Measurements from ENCODE around the gene TRIML1.
"Not testable (repeated sequence)": the region's sequence is repeated elsewhere in the genome, so short reads cannot be mapped to it uniquely, and the experiment has no call there.

Gene TRIML1

DNA sequence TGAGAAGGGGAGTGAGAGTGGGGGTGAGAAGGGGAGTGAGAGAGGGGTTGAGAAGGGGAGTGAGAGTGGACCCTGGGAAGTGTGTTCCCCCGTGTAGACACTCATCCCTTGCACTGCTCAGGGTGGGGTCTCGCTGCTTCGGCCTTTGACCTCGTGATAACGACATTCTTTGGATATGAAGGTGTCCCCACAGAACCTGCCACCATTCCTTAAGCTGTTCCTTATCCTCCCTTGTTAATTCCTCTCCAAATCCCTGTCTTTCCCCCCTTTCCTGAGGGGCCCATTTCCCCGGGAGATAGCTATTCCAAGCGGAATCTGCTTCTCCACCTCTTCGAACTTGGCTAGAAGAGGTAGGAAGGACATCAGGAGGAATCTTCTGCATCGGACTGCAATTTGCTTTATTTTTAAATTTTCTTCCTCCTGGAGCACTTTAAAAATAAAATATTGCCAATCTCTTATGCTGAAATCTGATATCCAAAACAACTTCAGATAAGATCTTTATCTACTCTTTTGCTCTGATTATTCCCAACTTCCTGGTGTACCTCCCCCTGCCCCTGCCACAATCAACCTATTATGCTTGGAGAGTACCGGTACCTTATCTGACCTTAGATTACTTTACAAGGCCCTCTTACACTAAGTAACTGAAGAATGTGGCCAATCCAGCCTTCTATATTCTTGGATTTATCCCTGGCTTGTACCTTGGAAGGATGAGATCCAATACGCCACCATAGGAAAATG lies 15.6 kb downstream of the TRIML1 start:
- DNase-seq = no peak

DNA sequence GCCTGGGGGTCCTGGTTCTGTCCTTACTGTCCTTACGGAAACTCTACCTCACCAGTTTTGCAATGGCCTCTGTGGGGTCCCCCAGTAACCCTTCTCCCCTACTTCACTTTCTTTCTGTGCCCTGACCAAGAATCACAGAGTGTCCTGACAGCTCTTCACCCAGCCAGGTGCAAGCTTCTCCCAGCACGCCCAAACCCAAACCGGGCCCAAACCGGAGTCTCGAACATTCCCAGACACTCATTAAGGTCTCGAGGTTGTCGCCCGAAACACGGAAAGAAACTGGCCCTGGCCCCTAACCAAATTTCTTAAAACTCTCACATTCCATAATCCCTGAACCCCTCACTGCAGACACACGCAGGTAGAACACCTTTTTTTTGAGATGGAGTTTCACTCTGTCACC lies 19.1 kb downstream of the TRIML1 start:
- DNase-seq = no peak

DNA sequence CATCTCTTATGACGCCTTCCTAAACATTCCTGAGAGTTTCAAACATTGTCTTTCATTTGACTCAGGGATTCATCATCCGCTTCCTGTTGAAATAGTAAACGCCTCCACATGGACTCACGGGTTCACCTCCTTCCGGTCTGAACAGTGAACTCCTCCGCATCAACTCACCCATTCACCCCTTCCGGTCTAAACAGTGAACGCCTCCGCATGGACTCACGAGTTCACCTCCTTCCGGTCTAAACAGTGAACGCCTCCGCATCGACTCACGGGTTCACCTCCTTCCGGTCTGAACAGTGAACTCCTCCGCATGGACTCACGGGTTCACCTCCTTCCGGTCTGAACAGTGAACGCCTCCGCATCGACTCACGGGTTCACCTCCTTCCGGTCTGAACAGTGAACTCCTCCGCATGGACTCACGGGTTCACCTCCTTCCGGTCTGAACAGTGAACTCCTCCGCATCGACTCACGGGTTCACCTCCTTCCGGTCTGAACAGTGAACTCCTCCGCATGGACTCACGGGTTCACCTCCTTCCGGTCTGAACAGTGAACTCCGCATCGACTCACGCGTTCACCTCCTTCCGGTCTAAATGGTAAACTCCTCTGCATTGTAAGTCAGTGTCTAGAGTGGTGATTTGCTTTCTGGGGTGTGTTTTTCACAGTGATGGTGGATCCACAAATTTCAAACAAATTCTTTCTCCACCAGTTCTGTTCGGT lies 20.4 kb downstream of the TRIML1 start:
- not testable (repeated sequence) for DNase-seq

DNA sequence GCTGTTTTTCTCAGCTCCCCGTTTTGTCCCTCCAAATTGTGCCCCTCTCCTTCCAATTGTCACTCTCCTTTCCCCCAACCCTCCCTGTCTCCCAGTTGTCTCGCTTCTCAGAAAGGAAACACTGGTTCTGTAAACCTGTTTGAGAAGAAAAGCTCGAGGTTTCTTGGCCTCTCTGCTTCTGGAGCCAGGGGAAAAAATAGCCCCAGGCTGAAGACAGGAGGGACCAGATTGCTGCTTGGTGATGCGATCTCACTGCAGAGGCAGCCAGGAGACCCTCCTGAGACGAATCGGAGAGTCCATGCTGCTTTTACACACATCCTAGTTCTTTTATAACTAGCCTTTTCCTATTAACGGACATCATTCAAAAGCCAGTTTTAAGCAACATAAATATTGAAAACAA lies 21.2 kb downstream of the TRIML1 start:
- no peak for DNase-seq

DNA sequence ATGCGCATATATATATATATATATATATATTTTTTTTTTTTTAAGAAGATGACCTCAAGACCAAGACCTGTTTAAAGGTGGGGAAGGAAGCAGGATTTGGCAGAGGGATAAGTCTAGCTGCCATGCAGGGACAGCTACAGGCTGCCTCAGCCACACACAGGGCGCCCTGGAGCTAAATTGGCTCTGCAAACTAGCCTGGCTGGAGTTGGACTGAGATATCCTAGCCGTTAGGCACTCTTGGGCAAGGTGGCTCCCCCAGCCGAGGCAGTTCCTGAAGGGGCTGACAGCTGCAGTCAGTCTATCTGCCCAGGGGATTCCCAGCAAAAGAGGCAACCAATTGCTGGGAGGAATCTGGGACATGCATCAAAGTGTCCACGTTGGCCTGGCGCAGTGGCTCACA lies 21.9 kb downstream of the TRIML1 start:
- DNase-seq = no peak

DNA sequence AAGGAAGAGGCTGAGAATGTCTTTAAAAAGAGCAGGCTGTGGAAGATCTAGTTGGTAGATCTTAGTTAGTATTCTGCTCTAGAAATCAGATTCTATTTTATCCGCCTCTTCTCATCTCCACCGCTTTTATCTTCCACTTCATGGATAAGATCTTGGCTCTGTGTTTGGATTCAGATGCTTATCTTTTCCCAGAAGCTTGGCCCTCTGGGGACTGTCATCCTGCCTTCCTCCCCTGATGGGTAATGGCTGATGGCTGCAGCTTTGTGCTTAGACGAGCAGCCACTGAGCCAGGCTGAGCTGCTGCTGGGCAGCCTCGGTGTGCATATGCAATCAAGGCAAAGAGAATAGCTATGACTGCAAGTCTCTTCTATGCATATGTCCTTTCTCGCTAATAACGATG lies 23.5 kb downstream of the TRIML1 start:
- no peak for DNase-seq

DNA sequence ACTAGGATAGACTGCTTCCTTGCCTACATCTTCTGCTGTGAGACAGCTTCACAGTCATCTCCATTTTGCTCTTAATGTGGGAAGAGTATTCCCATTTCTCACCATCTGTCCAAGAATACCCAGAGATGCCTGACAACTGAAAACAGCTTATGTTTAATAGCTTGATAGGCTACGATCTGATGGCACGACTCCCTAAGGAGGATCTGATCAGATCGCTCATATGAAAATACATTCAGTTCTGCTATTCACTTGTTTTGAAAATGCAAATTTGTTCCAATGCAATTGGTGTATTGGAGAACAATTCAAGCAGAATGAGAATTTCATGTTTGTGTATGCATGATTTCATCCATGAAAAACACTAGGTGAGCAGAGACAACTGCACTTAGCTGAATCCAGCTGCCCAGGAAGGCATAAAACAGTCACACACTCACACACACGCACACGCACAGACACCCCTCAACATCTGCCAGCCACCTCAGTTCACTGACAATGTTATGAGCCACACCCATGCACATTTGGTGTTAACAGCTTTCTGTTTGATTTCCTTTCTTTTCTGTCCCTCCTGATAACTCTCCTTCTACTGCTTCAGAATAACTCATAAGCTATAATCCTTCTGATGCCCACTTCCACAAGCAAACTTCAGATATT lies 29.6 kb downstream of the TRIML1 start:
- DNase-seq = no peak

DNA sequence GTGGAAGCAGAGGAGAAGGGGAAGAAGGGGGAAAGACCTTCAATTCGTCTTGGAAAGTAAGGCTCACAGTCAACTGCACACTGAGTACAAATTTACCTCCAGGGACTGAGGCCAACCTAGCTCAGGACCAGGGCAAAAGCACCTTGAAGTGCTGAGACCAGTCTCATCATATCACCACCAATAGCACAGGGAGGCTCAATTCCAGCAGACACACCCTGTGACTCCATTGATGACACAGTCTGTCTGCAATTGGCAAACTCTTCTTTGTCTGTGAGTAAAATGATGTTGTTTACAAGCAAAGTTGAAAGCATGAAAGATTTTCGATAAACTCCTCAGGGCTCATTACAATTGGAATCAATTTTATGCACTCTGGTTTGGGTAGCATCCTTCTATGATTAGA lies 32.3 kb downstream of the TRIML1 start:
- no peak for DNase-seq

DNA sequence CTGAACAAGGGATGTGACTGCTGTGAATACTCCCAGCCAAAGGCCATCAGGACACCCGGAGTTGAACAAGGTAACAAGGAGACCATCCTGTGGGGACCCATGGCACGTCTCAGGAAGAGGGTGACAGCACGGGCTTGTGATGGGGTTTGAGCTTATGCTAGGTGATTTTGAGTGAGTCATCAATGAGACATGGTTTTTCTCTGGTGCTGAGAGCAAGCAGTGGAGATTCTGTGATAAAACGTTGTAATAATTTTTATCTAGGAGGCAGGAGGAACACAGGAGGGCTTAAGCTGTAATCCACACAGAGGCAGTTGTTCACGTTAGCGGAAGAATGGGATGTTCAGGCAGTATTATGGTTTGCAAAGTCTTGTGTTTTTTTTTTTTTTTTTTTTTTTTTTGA lies 36.0 kb downstream of the TRIML1 start:
- no peak for DNase-seq

DNA sequence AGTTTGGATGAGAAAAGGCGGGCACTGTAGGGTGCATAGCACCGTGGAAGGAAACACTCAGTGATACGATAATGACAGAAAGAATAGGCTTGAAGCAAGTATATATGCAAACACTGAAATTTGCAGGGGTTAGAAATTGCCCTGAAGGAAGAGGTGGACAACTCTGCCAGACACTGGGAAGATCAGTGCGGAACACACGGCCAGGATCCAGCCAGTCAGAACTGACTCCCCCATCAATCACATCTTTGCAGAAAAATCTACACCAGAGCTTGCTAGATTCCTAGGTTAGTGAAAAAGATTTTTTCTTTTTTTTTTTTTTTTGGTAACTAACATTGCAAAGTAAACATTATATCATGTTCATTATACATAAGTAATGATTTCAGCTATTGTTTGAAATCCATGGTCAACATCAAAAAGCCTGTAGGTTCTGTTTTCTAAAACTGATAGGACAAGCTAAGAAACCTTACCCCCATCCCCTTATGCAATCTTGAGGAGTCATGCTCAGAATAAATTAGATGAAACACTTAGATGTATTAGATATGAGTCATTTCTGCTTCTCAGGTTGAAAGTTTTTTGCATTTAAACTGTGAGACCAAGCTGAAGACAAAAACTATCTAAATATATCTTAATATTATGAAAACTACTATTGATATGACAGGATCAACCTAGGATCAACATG lies 38.9 kb downstream of the TRIML1 start:
- DNase-seq = no peak

DNA sequence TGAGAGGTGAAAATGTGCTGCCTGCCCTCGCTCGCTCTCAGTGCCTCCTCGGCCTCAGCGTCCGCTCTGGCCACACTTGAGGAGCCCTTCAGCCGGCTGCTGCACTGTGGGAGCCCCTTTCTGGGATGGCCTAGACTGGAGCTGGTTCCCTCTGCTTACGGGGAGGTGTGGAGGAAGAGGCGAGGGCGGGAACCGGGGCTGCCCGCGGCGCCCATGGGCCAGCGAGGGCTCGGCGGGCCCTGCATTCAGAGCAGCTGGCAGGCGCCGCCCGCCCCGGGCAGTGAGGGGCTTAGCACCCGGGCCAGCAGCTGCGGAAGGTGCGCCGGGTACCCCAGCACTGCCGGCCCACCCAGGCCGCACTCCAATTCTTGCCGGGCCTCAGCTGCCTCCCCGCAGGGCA lies 39.6 kb downstream of the TRIML1 start:
- no peak for DNase-seq

DNA sequence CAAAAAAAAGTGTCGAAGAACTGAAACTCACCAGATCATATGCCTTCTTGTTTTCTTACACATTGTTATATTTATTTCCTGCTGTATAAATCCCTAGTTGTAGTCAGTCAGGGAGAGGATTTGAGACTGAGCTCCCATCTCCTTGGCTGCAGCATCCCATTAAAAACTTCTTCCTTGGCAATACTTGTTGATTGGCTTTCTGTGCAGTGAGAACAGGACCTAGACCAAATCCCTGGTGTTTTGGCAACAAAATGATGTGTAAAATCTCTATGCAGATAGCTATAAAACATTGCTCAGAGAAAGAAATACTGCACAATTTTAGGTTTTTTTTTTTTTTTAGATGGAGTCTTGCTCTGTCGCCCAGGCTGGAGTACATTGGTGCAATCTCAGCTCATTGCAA lies 47.9 kb downstream of the TRIML1 start:
- DNase-seq = no peak

DNA sequence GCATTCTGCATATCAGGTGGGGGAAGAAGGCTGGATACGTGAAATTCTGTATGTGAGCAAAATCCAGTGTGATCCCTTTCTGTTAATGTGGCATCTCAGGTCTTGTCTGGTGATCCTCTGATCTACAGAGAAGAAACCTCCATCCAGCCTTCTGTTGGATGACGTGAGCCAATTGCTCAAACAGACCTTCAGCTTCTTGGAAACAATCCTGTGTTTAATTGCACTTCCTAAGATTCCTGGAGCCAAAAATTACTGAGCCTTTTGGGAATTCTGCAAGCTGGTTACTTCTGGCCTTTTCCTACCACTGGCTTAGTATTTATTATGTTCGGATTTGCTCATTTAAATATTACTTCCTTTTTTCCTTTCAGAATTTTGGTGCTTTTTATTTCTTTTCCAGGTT lies 51.2 kb downstream of the TRIML1 start:
- no peak for DNase-seq

DNA sequence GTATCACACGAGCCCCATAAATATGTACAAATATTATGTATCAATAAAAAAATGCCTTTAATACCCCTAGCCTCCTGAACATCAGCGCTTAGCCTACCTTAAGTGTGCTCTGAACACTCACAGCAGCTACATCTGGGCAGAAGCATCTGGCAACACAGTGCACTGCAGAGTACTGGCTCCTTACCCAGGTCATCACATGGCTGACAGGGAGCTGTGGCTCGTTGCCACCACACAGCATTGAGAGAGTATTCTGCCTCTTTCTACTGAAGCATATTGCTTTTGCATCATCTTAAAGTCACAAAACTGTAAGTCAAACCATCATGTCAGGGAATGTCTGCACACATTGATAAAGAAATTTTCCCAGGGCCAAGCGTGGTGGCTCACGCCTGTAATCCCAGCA lies 55.2 kb downstream of the TRIML1 start:
- DNase-seq = no peak

DNA sequence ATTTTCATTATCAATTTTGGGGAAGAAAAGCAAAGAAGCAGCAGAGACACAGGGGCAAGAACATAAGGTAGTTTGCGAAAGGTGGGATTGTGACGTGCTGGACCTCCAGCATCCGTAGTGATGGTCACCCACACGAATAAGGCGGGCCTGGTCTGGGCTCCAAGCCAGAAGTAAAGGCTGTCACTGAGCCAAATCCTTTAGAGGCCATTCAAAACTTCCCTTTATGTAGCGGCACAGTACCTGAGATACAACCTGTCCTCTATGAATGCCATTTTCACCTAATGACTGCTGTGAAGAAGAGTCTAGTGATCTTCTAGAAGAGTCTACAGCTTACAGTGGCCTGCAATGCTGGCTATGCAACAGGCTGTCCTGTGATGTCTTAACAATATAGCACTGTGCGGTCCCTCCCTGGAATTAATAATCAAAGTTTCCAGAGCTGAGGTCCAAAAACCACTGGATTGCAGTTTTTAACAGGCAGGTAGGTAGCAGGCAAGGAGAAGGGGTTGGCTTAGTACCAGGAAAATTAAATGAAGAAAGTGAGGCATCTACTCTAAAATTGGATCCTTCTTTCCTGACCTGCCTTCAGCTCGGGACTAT lies 56.2 kb downstream of the TRIML1 start:
- no peak for DNase-seq

DNA sequence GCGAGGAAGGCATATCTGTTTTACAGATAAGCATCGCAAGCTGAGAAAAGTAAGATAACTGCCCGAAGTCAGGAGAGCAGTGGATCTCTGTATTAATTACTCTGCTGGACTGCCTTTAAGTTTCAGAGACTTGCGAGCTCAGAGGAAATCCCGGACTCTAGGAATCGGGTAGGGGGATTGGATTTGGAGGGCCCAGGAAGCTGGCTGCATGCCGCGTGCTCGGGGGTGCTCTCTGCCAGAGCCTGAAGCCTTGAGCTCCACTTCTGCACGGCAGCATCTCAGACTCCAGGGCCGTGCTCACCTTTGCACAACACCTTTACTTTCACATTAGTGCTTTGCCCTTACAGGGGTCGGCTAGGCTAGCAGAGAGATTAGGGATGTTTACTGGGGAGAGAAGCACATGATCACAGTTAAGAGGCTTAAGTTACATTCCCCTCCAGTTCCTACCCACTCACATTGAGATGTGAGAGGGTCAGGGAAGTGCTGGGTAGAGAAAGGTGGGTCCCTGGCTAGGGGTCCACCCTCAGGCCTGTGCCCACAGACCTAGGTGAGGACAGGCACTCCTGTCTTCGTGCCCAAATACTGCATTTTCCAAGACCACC lies 57.0 kb downstream of the TRIML1 start:
- no peak for DNase-seq

Measured in GOT3 (cell line).